Ishikawa (cell line): Measurements from ENCODE around the gene NPR1.

Experiments used
- CEBPB ChIP-seq: IDR thresholded peaks from 2 replicates; pipeline ENCODE4 v1.6.1; 2012
- EP300 ChIP-seq: IDR thresholded peaks from 2 replicates; pipeline ENCODE4 v1.6.1; 2012; ENCODE audit warnings: borderline replicate concordance

GRCh38 chr1:153698020-153698922 lies 19.8 kb downstream of the NPR1 start:
- TF ChIP-seq CEBPB: no peak
- TF ChIP-seq EP300: no peak
